T follicular helper cell (primary cell): ENCODE data around the gene ZNF524.
"Not testable (repeated sequence)": the region's sequence is repeated elsewhere in the genome, so short reads cannot be mapped to it uniquely, and the experiment has no call there.

Source experiments
- DNase-seq: peaks from one replicate; pipeline ENCODE4 v3.0.0-alpha.2; 2020; ENCODE audit warnings: low read depth

Gene ZNF524

DNA sequence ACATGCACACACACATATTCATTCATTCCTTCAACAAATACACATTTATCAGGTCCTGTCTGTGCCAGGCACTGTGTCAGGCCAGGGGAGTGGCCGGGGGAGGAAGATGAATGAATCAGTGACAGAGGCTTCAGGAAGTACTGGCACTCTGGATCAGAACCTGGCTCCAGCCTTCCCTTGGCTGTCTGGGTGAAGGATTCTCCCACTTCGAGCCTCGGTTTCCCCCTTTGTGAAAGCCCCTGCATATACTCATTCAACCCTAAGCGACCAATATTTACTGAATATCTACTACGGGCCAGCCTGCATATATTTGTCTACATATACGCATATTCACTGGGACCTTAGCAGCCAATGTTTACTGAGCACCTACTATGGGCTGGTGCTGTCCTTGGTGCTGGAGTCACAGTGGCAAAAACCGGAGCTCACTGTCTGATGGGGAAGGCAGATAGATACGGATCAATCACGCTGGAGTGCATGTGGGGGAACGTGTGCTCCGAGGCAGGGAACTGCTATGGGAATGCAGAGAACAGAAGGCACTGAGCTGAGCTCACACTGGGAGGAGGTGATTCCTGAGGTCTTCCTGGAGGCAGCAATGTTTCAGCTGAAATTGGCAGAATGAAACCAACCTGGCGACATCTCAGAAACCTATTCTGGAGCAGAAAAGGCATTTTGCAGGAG is 18.8 kb upstream of the ZNF524 start:
- no peak for DNase-seq

DNA sequence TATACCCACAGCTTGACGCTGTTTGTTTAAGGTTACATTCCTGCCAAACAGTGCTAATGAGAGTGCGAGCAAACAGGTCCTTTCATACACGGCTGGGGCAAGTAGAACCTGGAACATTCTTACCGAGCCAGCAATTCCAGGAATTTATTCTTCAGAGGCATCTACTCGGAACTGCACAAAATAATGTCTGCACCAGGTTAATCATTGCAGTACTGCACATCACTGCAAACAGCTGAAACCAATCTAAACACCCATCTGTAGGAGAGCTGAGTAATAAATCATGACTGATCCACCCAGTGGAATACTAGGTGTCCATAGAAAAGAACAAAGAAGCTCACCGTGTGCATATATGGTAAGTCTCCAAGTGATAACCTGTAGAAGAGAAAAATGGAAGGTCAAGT is 18.3 kb upstream of the ZNF524 start:
- DNase-seq: no peak

- DNase-seq: not testable (repeated sequence)
Measured at GRCh38 chr19:55582284-55582683, 17.8 kb upstream of the ZNF524 start.

- not testable (repeated sequence) for DNase-seq
Measured at GRCh38 chr19:55583897-55584296, 16.2 kb upstream of the ZNF524 start.

GRCh38 chr19:55584871-55585270 is 15.2 kb upstream of the ZNF524 start:
- no peak for DNase-seq

DNA sequence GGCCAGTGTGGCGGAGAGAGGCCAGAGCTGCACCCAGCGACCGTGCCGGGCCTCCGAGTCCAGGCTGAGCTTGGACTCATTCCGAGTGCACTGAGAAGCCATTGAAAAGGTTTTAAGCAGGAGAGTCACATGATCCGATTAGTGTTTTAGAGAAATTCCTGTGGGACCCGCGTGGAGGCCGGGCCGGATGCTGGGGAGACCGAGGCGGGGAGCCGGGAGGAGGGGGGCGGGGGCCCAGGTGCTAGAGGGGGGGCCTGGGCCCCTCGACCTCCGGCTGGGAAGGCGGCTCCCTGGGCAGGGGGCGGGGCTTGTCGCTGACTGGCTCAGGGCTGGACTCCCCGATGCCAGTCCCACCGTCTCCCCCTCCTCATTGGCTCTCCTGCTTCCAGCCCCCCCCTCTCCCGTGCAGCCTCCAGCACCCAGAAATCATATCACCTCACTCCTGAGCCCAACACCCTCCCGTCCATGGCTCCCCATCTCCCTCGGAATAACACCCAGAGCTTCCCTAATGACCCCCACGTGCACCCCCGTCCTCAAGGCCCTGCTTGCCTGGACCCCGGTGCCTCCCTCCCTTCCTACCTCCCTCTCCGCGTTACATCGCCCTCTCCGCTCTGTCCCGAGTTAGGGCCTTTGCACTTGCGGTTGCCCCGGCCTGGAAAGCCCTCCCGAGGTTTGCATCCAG is 14.3 kb upstream of the ZNF524 start:
- peak; percentile 36 for DNase-seq

- peak; percentile 87 for DNase-seq
Measured at GRCh38 chr19:55586976-55587668, 13.0 kb upstream of the ZNF524 start.

DNA sequence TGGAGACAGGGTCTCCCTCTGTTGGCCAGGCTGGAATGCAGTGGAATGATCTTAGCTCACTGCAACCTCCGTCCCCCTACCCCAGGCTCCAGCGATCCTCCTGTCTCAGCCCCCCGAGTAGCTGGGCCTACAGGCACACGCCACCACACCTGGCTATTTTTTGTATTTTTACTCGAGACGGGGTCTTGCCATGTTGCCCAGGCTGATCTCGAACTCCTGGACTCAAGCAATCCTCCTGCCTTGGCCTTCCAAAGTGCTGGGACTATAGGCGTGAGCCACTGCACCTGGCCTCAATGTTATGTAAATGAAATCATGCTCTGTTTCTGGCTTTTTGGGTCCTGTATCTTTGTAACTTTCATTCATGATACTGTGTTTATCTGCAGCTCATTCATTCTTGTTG is 11.3 kb upstream of the ZNF524 start:
- DNase-seq: no peak

GRCh38 chr19:55590109-55590508 is 10.0 kb upstream of the ZNF524 start:
- no peak for DNase-seq

DNA sequence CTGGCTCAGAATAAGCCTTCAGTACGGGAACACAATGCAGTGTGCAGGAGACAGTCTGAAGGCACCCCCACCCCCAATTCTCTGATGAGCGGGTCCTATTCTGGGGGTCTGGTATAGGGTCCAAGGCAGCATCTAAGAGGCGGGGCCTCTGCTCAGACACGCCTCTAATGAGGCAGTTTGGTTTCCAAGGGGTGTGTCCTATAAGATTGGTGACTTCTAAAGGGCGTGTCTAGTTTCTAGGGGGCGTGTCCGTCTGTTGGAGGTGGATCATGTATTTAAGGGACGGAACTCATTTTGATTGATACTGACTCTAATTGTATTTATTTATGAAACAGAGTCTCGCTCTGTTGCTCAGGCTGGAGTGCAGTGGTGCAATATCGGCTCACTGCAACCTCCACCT is 9.5 kb upstream of the ZNF524 start:
- no peak for DNase-seq

DNA sequence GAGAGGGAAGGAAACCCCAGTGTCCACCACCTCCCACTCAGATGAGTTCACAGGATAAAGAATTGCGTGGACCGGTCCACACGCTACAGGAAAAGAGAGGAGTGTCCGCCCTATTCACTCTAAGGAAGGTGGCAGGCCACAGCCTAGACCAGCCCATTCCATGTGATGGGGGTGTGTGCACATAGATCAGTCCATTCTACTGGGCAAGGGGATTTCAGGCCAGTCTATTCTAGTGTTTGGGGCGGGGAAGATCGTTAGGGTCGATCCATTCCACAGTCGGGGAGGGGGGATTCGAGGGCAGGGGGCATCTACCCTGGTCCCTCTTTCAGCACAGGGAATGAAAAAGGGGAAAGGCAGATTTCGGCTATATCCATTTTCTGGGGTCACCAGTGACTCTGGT is 8.5 kb upstream of the ZNF524 start:
- no peak for DNase-seq

GRCh38 chr19:55592391-55593090 is 7.5 kb upstream of the ZNF524 start:
- DNase-seq: no peak

- DNase-seq: no peak
Measured at GRCh38 chr19:55593096-55593772, 6.9 kb upstream of the ZNF524 start.

DNA sequence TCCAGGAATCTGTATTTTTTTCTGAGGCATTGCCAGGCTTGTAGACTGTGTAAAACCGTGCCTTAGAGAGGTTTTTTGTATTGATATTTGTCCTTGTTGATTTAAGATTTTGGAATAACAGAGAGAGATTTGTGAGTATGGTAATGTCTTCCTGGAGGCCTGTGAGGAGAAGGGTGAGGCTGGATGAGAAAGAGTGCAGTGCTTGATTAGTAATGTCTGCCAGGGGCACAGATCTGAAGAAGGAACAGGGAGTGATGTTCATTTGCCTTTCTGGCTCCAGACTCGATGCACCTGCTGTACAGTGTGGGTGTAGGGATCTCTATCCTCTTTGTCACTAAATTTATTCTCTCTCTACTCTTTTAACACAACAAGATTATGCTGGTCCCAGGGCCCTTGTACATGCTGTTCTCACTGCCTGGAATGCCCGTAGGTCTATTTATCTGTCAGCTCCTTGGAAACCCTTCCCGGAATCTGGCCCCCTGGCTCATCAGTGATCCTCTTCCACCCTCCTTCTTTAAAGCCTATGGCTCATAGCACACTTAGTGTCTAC is 5.0 kb upstream of the ZNF524 start:
- DNase-seq: no peak

DNA sequence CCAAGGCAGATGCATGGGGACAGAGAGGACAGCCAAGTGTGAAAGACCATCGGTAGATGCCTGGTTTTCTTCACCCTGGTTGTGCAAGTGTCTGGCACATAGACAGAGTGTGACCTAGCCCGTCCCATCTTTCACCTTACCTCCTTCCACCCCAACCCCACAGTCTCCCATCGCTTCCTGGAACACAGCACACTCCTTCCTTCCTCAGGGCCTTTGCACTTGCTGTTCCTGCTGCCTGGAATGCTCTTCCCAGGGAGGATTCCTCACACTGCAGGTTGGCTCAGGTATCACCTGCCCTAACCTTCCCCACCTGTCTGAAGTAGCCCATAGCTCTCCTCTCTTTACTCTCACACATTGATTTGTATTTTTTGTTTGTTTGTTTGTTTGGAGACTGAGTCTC is 3.8 kb upstream of the ZNF524 start:
- DNase-seq: no peak

DNA sequence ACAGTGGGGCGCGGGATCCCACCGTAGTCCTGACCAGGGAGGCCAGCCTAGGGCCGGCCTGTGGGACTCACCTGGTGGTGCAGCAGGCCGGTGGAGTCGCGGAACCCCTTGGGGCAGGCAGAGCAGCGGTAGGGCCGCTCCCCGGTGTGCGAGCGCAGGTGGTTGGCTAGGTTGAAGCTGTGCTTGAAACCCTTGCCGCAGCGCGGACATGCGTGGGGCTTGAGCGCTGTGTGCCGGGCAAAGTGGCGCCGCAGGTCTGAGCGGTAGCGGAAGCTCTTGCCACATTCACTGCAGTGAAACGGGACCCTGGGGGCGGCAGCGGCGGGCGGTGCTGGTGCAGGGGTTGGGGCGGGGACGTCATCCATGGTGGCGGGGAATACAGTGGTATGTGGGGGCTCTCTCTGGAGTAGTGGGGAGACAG is 2.6 kb upstream of the ZNF524 start:
- DNase-seq: no peak

DNA sequence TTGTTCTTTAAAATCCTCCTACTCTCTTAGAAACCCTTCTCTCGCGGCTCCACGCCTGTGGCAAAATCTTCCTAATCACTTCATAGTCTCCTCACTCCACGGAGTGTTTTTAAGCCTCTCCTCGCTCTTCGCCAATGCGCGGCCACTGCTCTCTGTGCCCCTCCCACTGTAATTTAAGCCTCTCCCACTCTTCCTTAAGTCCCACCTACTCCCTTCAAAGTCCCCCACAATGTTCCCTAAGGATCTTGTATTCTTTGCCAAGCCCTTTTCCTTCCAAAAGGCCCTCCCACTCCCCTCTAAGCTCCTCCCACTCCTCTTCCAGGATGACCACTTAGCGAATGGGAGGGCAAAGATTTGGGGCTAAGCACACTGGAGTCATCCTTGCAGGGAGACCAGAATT is 2.1 kb upstream of the ZNF524 start:
- DNase-seq: no peak

- peak; percentile 90 for DNase-seq
Measured at GRCh38 chr19:55598719-55599467, 1.2 kb upstream of the ZNF524 start.

DNA sequence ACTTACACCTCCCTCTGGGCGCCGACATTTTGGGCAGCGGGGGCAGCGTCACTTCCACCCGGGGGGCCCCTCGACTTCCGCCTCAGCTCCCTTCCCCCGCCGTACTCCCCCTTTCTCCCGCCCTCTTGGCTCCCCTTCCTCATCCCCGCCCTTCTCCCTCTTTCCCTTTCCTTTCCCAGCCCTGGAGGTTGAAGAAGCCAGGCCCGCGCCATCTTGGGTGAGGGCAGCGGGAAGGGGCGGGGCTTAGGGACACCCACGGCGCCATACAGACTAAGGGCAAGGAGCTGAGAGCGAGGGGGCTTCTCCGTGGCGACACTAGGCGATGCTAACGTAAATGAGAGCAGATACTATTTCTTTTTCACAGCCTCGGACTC is 633 bp upstream of the ZNF524 start, which contains the start of gene FIZ1:
Gene FIZ1 (minus strand): TSS at position 50 of the 374 bp plus-strand sequence. CDS start 1,652 bp downstream, outside the sequence.
- peak; percentile 93 for DNase-seq

DNA sequence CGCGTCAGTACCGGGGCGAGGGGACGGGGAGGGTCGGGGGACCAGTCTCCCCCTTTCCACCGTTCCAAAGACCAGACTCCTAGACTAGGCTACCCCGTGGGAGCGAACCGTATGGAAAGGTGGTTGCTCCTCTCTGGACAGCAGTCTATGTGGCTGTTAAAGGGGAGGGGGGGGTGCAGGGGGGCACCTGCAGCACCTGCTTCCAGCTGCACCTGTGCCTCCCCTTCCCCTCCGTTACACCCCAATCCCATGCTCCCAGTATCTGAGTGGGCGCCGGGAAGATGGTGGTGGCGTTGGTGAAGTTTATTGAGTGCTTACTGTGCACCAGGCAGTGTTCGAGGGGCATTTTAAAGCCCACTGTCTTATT is 557 bp downstream of the ZNF524 start:
- no peak for DNase-seq

- DNase-seq: no peak
Measured at GRCh38 chr19:55601084-55601483, 996 bp downstream of the ZNF524 start.
